Glutamatergic neuron (in vitro differentiated cells): ENCODE results near the gene ACSF3. TPM values are rescaled to one million over a fixed set of nuclear protein-coding genes. Genes with fewer than 3 reads are reported as not detected.

Experiments used
- DNase-seq: peaks from one replicate; pipeline ENCODE4 v3.0.0; 2022
- H3K27ac Mint-ChIP-seq: one replicate; pipeline ENCODE4 v1.8.0; 2020; ENCODE audit warnings: mild to moderate bottlenecking, mixed read lengths, inconsistent platforms; ENCODE audit not compliant: unreplicated experiment
- H3K27me3 Mint-ChIP-seq: one replicate; pipeline ENCODE4 v1.8.0; 2020; ENCODE audit warnings: mild to moderate bottlenecking, moderate library complexity, mixed read lengths, inconsistent platforms; ENCODE audit not compliant: unreplicated experiment
- H3K36me3 Mint-ChIP-seq: one replicate; pipeline ENCODE4 v1.8.0; 2020; ENCODE audit warnings: mild to moderate bottlenecking, mixed read lengths, inconsistent platforms; ENCODE audit not compliant: unreplicated experiment
- H3K4me1 Mint-ChIP-seq: one replicate; pipeline ENCODE4 v1.8.0; 2020; ENCODE audit warnings: mild to moderate bottlenecking, low read depth, mixed read lengths, inconsistent platforms; ENCODE audit not compliant: unreplicated experiment
- H3K4me3 Mint-ChIP-seq: one replicate; pipeline ENCODE4 v1.8.0; 2020; ENCODE audit warnings: mild to moderate bottlenecking, mixed read lengths, inconsistent platforms; ENCODE audit not compliant: unreplicated experiment
- H3K9me3 Mint-ChIP-seq: one replicate; pipeline ENCODE4 v1.8.0; 2020; ENCODE audit warnings: mild to moderate bottlenecking, moderate library complexity, mixed read lengths, inconsistent platforms; ENCODE audit not compliant: unreplicated experiment
- total RNA-seq: library from RNA; stranded (reverse); fragmentation: NEBNext Ultra II Directional; extraction: Animal tissue kit (Norgen Biotek cat#: 25700); gene quantifications from one replicate; pipeline ENCODE4 v1.2.1, GENCODE V29; 2021; ENCODE audit not compliant: unreplicated experiment
- TF ChIP-seq, protein P1 (sequence below): fragments of 200-600 bp; sonication (generic); IDR thresholded peaks from one replicate; pipeline ENCODE4 v1.5.0; 2021; ENCODE audit not compliant: partially characterized antibody, unreplicated experiment

ACSF3 gene
- total RNA-seq, 1 donor from 2014 or later: 29.3 TPM

GRCh38 chr16:89159066-89159849, 65.6 kb downstream of the ACSF3 start:
- Mint-ChIP-seq H3K27me3 (peaks cover 14% of the 10 kb centered on the region), H3K4me1 (peaks cover 17% of the 10 kb centered on the region), H3K4me3 (no peak overlapping the region), H3K27ac (no peak overlapping the region), H3K36me3 (no peaks in the 10 kb centered on the region), H3K9me3 (peaks cover 8% of the 10 kb centered on the region)
- no peak for DNase-seq
- TF ChIP-seq, protein P1, sequence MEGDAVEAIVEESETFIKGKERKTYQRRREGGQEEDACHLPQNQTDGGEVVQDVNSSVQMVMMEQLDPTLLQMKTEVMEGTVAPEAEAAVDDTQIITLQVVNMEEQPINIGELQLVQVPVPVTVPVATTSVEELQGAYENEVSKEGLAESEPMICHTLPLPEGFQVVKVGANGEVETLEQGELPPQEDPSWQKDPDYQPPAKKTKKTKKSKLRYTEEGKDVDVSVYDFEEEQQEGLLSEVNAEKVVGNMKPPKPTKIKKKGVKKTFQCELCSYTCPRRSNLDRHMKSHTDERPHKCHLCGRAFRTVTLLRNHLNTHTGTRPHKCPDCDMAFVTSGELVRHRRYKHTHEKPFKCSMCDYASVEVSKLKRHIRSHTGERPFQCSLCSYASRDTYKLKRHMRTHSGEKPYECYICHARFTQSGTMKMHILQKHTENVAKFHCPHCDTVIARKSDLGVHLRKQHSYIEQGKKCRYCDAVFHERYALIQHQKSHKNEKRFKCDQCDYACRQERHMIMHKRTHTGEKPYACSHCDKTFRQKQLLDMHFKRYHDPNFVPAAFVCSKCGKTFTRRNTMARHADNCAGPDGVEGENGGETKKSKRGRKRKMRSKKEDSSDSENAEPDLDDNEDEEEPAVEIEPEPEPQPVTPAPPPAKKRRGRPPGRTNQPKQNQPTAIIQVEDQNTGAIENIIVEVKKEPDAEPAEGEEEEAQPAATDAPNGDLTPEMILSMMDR: no peak

DNA sequence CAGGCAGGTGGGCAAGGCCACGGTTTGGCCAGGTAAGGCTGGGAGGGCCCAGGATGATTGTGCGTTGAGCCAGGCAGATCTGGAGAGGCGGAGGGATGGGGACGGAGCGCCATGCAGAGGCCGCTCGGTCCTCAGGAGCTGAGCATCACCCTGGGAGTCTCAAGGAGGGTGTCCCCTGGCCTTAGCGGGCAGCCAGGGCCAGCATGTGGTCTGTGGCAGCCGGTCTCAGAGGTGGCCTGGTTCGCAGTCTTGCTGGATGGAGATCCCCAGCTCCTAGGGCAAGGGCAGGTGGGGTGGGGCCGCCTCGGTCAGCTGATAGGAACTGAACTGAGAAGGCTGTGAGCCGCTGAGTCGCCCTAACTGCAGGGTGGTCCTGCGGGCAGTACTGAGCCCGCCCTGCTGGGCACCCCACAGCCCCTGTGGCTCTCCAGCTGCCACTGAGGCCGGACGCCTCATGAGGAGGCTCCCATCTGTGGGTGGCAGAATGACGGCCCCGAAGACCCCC, 66.2 kb downstream of the ACSF3 start:
- TF ChIP-seq, protein P1: no peak
- H3K4me1 Mint-ChIP-seq: peaks cover 20% of the 10 kb centered on the region
- no peaks in the 10 kb centered on the region for H3K36me3 Mint-ChIP-seq
- no peak overlapping the region for H3K4me3 Mint-ChIP-seq
- no peak for DNase-seq
- no peak overlapping the region for H3K27ac Mint-ChIP-seq
- H3K27me3 Mint-ChIP-seq: peaks cover 12% of the 10 kb centered on the region
- peaks cover 8% of the 10 kb centered on the region for H3K9me3 Mint-ChIP-seq

GRCh38 chr16:89160977-89161701, 67.5 kb downstream of the ACSF3 start:
- DNase-seq: no peak
- H3K27me3 Mint-ChIP-seq: peaks cover 12% of the 10 kb centered on the region
- no peaks in the 10 kb centered on the region for H3K36me3 Mint-ChIP-seq
- H3K27ac Mint-ChIP-seq: no peak overlapping the region
- H3K9me3 Mint-ChIP-seq: peaks cover 8% of the 10 kb centered on the region
- TF ChIP-seq, protein P1: no peak
- peaks cover 12% of the 10 kb centered on the region for H3K4me1 Mint-ChIP-seq
- no peak overlapping the region for H3K4me3 Mint-ChIP-seq

GRCh38 chr16:89161763-89162713, 68.4 kb downstream of the ACSF3 start:
- peaks cover 12% of the 10 kb centered on the region for H3K4me1 Mint-ChIP-seq
- peaks cover 14% of the 10 kb centered on the region for H3K27me3 Mint-ChIP-seq

More at GRCh38 chr16:89161763-89162713, 68.4 kb downstream of the ACSF3 start:
- no peaks in the 10 kb centered on the region for H3K36me3 Mint-ChIP-seq
- TF ChIP-seq, protein P1: no peak
- H3K9me3 Mint-ChIP-seq: peaks cover 8% of the 10 kb centered on the region
- no peak overlapping the region for H3K27ac Mint-ChIP-seq
- DNase-seq: no peak
- H3K4me3 Mint-ChIP-seq: no peak overlapping the region
